Gastrocnemius medialis (tissue), 4 donors: Measurements from ENCODE around the gene THSD8.

Experiments used
- CTCF ChIP-seq, 5 experiments: fragments of 450-650 bp in 3 of 5; fragments of 200-600 bp in 2 of 5; sonication (generic) in 2 of 5; IDR thresholded peaks in 4 of 5; conservative IDR thresholded peaks in 1 of 5; 1 replicate in 4 of 5; 2 replicates in 1 of 5; pipeline ENCODE4 v1.5.1; 2016 to 2019; ENCODE audit warnings: antibody characterized with exemption in 5 of 5, mild to moderate bottlenecking in 3 of 5, moderate library complexity in 3 of 5
- POLR2A ChIP-seq, 2 donors: fragments of 450-650 bp; IDR thresholded peaks; one replicate each; pipeline ENCODE4 v1.6.1; 2017; ENCODE audit warnings: antibody characterized with exemption in 2 of 2, mild to moderate bottlenecking in 2 of 2, moderate library complexity in 2 of 2

GRCh38 chr19:12779162-12779993 is 22.5 kb upstream of the THSD8 start:
- peak in 1 of 2 donors; percentile 8 for TF ChIP-seq POLR2A (IDR thresholded peaks at IDR 0.05)
- no peak for TF ChIP-seq CTCF (IDR thresholded peaks at IDR 0.05 in 4 of 5, conservative IDR thresholded peaks at IDR 0.05 in 1 of 5)
